Measurements from ENCODE around the gene SEC14L1.
A peak's percentile ranks its signal among the peaks of the same experiment; 100 is the strongest.

Gene SEC14L1

GRCh38 chr17:77163001-77163400 lies 22.2 kb downstream of the SEC14L1 start:
- no peak for DNase-seq (ENCODE audit: low read depth)

- no peak for DNase-seq (ENCODE audit: low read depth)
Measured at GRCh38 chr17:77163511-77164280, 22.9 kb downstream of the SEC14L1 start.

- DNase-seq (ENCODE audit: low read depth): no peak
Measured at GRCh38 chr17:77164483-77165091, 23.8 kb downstream of the SEC14L1 start.

- no peak for DNase-seq (ENCODE audit: low read depth)
Measured at GRCh38 chr17:77165577-77165976, 24.8 kb downstream of the SEC14L1 start.

GRCh38 chr17:77167472-77168306 lies 26.9 kb downstream of the SEC14L1 start:
- DNase-seq (ENCODE audit: low read depth): no peak

- DNase-seq (ENCODE audit: low read depth): no peak
Measured at GRCh38 chr17:77173104-77173503, 32.3 kb downstream of the SEC14L1 start.

GRCh38 chr17:77174928-77175661 lies 34.3 kb downstream of the SEC14L1 start:
- no peak for DNase-seq (ENCODE audit: low read depth)

GRCh38 chr17:77177002-77177741 lies 36.4 kb downstream of the SEC14L1 start:
- no peak for DNase-seq (ENCODE audit: low read depth)

- DNase-seq (ENCODE audit: low read depth): no peak
Measured at GRCh38 chr17:77178050-77178449, 37.3 kb downstream of the SEC14L1 start.

GRCh38 chr17:77178563-77178962 lies 37.8 kb downstream of the SEC14L1 start:
- no peak for DNase-seq (ENCODE audit: low read depth)

GRCh38 chr17:77180503-77181357 lies 40.0 kb downstream of the SEC14L1 start:
- no peak for DNase-seq (ENCODE audit: low read depth)

- DNase-seq (ENCODE audit: low read depth): no peak
Measured at GRCh38 chr17:77182205-77183172, 41.7 kb downstream of the SEC14L1 start.

- peak; percentile 44 for DNase-seq (ENCODE audit: low read depth)
Measured at GRCh38 chr17:77184474-77184873, 43.7 kb downstream of the SEC14L1 start.

- no peak for DNase-seq (ENCODE audit: low read depth)
Measured at GRCh38 chr17:77185137-77185536, 44.4 kb downstream of the SEC14L1 start.

GRCh38 chr17:77186141-77186604 lies 45.4 kb downstream of the SEC14L1 start:
- DNase-seq (ENCODE audit: low read depth): no peak

GRCh38 chr17:77188084-77189066 lies 47.6 kb downstream of the SEC14L1 start:
- no peak for DNase-seq (ENCODE audit: low read depth)

GRCh38 chr17:77189148-77189547 lies 48.4 kb downstream of the SEC14L1 start:
- DNase-seq (ENCODE audit: low read depth): no peak

GRCh38 chr17:77190576-77190975 lies 49.8 kb downstream of the SEC14L1 start:
- DNase-seq (ENCODE audit: low read depth): no peak
